Fibroblast of skin of right biceps (primary cell): ENCODE data around the gene RAB3IL1.

Experiments used
- DNase-seq: peaks from one replicate; pipeline ENCODE4 v3.0.0-alpha.2; 2013

The RAB3IL1 gene

DNA sequence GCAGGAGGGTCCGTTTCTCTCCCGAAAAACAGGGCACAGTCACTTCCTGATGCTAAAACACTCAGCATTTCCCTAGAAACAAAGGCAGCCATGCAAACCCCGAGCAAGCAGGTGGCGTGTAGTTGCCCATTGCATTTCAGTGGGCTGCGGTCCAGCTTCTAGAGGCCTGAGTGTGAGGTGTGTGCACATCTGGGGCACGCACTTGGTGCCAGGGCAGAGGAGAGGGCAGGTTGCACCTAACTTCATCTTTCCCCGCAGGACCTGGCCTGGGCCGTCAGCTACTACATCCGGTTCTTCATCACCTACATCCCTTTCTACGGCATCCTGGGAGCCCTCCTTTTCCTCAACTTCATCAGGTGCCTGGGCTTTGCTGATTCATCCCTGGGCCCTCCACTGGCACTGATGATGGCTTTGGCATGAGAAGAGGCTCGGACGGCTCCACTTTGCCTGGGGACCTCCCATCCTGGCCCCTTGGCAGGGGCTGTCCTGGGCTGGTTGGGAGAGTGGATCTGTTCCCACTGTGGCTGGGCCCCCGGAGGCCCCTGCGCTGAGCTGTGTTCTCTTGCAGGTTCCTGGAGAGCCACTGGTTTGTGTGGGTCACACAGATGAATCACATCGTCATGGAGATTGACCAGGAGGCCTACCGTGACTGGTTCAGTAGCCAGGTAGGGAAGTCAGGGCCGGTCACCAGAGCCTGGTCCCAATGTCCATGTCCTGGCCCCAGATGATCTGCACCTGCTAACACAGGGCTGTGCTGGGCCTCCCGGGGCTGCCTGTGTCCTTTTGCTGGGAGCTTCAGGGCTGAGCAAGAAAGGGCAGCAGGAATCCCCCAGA is 54.4 kb downstream of the RAB3IL1 start:
- DNase-seq, result no peak

DNA sequence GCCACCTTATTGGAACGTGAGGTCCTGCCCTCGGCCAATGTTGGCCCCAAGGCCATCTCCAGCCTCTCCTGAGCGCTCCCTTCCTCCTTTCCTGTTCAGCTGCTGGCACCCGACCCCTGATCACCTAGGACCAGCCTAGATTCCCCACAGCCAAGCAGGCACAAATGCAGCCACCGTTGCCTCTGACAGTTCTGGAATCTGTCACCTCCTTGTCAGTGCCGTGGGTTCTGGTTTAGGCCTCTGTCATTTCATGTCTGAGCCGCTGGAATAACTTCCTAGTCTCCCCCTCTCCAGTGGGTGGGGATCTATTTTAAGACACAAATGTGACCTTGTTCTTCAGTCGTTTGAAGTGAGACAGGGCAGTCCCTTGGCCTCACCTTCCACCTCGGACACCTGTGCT is 55.7 kb downstream of the RAB3IL1 start:
- no peak for DNase-seq

DNA sequence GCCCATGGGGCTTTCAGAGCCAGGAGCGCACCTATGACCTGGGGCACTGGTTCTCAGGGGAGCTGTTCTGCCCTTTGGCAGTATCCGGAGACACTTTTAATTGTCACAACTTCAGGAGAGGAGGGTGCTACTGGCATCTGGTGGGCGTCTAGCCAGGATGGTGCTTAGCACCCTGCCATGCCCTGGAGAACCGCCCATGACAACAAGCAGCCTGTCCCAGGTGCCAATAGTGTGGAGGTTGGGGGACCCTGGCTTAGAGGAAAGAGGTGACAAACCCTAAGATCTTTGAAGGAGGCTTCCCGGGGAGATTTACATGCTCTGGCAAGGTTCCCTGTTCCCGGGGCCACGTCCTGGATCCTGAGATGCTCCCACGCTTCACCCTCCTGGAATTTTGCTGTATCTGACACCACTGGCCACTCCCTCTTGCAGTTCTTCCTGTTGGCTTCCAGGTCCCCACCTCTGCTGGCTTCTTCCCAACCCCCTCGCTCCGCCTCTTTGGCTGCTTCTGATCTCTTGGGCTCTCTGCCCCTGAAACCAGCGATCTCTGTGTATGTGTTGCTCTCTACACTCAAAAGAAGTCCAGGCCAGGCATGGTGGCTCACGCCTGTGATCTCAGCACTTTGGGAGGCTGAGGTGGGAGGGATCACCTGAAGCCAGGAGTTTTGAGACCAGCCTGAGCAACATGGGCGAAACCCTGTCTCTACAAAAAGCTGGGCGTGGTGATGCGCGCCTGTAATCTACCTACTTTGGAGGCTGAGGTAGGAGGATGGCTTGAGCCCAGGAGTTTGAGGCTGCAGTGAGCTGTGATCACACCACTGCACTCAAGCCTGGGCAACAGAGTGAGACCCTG is 57.1 kb downstream of the RAB3IL1 start:
- DNase-seq, result peak; percentile 29

DNA sequence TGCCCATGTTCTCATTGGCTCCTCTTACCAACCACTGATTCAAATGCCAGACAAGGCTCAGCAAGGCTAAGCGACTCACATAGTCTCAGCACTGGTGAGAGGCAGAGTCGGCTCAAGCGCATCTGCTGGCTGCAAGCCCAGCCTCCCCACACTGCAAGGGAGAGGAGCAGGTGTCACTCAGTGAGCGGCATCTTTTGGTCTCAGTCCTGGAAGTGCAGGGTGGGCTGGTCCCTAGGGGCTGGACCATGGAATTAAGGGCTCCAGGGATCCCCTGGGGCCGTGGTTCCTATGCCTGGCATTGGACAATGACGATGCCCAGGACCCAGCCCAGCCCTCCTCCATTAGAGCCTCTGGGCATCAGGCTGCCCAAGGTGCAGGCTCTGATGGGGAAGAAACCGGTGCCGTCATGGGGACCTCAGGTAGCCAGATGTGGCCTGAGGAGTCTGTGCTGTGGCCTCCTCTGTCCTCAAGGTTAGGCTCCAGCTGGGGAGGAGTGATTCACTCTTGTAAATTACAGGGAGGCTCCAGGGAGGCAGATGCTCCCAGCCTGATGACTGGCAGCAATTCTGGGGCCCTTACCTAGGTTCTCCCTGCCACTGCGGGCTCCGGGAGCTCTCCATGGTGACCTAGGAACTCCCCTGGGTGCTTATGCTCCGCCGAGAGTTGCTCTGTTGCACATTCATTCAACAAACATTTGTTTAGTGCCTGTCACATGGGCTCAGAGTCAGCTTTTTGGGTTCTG is 61.3 kb downstream of the RAB3IL1 start:
- DNase-seq, result no peak

DNA sequence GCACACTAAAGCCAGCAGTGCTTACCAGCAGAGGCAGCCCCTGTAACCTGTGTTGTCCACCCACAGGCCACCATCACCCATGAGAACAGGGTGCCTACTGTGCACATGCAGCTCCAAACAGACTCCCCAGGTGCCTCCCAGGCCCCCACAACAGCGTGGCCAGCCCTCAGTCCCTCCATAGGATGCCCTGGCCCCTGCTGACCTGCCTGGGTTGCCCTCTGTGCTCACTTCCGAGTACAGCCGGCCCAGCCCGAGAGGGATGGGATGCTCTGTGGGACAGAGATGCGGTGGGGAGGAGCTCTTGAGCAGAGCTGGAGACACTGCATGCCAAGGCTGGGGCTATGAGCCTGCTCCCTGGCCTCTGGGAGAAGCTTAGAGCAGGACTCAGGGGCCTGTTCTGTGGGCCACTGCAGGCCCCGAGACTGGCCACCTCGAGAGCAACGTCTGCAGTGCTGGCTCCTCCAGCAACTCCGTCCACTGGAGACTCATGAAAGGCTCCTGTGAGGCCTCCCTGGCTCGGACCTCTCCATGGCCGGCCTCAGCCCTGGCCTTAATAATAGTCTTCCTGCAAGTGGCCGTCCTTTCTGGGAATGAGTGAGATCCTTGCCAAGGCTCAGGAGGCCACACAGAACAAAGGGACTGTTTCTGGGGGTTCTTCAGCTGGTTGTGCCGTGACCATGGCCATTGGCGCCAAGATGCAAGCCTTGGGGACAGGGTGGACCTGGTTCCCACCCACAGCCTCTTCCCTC is 62.2 kb downstream of the RAB3IL1 start:
- no peak for DNase-seq

DNA sequence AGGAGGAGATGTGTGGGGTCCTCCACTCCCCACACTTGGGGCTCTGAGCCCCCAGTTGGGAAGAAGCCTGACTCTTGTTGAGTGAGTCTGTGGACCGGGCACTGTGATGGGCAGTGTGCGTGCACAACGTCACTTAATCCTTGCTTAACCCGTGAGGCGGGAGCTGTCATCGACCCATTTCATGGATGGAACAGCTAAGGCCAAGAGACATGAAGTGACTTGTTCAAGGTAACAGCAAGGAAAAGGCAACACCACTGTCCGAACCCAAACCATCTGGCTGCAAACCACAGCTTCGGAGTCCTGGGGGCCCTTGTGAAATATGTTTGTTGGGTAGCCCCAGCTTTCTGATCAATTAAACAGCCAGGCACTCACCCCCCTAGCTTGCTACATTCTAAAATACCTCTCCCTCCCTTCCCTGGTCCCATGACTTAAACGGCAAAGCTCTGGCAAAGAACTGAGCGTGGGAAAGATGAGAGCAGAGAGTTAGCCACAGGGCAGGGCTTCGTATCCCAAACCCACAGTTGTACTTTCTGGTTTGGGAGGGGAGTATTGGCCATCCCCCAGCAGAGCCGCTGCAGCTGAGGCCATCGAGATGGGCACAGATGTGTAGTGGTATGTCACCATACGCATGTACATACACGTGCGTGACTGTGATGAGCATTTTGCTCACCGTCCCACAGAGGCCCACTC is 63.0 kb downstream of the RAB3IL1 start:
- no peak for DNase-seq

DNA sequence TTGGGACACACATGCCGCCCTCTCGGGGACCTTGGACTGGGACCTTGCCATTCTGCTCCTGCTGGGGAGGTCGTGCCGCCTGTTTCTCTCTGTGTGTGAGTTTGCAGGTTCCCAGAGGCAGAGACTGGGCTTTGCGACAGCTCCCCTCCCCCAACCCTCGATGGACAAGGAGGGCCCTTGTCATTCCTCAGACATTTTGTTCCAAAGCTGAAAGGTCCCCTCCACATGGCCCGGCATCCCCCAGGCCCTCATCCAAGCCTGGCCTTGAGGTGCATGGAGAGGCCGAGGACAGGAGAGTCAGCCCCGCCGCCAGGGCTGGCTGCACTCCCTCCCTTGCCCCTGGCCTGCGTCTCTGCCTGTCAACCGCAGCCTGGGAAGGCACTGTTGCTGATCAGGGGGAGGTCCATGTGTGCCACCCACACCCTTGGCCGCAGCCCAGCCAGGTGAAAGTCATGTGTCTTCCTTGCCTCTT is 63.6 kb downstream of the RAB3IL1 start:
- no peak for DNase-seq

DNA sequence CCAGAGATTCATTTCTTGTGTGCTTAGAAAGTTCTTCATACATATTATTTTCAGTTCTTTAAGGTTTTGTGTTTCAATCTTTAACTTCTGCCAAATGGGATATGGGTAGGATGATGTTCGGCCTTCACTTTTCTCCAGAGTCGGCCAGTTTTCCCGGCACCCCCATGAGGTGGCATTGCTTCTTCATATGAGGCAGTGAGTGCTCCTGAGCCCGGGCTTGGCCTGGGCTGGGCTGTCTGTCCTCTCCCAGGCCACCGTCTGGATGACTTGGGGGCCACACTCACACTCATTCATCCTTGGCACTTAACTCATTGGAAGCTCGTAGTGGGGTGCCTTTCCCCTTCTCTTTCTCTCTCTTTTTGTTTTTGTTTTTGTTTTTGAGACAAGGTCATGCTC is 65.5 kb downstream of the RAB3IL1 start:
- no peak for DNase-seq

DNA sequence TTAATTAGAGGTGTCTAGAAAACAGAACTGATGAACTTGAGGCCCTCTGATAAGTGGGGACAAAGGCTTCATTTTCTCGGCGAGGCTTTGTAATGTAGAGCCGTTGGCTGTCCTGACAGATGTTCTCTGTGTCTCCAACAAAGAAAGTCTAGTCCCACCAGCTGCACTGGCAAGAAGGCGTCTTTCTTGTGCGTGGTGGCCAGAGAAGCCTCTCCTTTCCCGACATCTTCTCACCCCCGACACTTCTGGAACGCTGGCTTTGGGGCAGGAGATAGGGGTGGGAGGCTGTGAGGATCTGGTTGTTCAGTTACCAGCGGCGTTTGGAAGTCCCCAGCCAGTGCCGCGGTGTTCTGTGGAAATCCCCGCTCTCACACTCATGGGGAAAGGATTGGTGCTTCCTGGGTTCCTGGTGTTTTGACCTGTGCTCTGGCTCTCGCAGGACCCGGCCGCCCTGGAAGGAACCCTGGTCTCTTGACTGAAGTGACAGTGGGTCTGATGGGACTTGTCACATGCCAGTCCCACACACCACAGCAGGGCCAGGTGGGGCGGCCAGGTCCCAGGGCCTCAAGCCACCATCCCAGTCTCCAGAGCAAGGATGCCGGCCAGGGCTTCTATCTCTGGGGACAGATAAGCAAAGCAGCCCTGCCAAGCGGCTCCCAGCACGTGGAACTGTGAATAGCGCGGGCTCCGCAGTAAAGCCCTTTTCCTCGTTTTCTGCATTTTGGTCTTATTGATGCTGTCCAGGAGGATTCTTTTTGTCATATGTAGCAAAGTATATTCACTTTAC is 66.1 kb downstream of the RAB3IL1 start:
- no peak for DNase-seq

DNA sequence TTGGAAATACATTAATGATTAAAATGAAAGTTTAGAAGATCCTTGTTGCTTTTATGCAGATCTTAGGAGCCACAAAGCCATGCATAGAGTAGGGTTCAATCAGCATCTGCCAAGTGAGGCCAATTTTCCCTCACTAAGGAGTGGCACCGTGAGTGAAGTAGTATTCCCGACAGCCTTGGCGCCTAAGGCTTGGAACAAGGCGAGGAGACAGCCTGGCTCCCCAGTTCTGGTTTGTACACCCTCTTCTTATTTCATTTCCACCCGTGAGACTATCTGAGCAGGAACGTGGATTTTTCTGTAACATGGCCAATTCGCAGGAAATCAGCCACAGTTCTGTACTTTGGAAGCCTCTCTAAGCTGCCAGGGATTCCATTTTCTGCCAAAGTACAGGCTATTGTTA is 66.7 kb downstream of the RAB3IL1 start:
- DNase-seq, result no peak

DNA sequence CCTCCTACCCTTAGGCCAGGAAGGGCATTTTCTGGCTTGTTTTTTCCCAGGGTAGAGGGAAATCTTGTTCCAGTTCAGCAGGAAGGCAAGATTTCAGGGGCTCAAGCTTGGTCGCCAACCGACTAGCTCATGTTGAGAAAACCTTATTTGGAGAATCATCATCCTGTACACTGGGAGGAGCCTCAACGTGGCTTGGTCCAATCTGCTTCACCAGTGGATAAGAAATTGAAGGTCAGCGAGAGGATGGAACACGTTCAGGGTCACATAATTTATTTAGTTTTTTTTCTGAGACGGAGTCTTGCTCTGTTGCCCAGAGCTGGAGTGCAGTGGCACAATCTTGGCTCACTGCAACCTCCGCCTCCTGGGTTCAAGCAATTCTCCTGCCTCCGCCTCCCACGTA is 68.7 kb downstream of the RAB3IL1 start:
- DNase-seq, result no peak

DNA sequence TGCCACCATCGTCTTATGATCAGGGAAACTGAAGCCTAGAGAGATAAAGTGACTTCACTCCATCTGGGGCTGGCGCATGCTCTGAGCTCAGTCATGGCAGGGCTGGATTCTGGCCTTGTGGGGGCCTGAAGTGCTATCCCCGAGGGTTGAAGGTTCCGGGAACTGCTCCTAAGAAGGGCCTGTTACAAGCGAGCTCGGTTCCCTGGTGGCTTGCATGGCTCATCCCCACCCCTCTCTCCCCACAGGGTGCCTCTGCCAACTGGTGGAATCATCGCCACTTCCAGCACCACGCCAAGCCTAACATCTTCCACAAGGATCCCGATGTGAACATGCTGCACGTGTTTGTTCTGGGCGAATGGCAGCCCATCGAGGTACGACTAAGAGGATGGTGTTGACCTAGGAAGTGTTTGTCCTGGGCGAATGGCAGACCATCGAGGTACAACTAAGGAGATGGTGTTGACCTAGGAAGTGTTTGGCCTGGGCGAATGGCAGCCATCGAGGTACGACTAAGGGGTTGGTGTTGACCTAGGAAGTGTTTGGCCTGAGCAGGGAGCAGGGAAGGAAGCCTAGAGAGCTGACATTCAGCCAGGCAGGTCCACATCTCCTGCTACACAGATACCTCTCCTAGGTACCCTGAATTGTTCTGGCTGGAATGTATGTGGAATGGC is 69.3 kb downstream of the RAB3IL1 start:
- DNase-seq, result no peak
